Endodermal cell (in vitro differentiated cells): Measurements from ENCODE around the gene MED16. TPM values are rescaled to one million over a fixed set of nuclear protein-coding genes. Genes with fewer than 3 reads are reported as not detected.
"Not testable (repeated sequence)": the region's sequence is repeated elsewhere in the genome, so short reads cannot be mapped to it uniquely, and the experiment has no call there.

ENCODE experiments used
- DNase-seq: peaks from one replicate; pipeline ENCODE4 v3.0.0-alpha.2; 2017
- H3K27ac ChIP-seq: 2 replicates; pipeline ENCODE4 v1.5.1; 2013; ENCODE audit warnings: mild to moderate bottlenecking, low read depth, low read length, moderate library complexity
- H3K27me3 ChIP-seq: 2 replicates; pipeline ENCODE4 v1.6.1; 2013; ENCODE audit warnings: mild to moderate bottlenecking, low read length, moderate library complexity; ENCODE audit not compliant: insufficient read depth, control insufficient read depth, poor library complexity, severe bottlenecking
- H3K36me3 ChIP-seq: 2 replicates; pipeline ENCODE4 v1.7.0; 2013; ENCODE audit warnings: mild to moderate bottlenecking, low read length, moderate library complexity; ENCODE audit not compliant: control insufficient read depth, insufficient read depth
- H3K4me1 ChIP-seq: one replicate; pipeline ENCODE4 v1.7.0; 2013; ENCODE audit warnings: low read length; ENCODE audit not compliant: control insufficient read depth, insufficient read depth
- H3K4me3 ChIP-seq: 2 replicates; pipeline ENCODE4 v1.5.1; 2013; ENCODE audit warnings: mild to moderate bottlenecking, low read length, moderate library complexity
- H3K9ac ChIP-seq: 2 replicates; pipeline ENCODE4 v1.6.1; 2013; ENCODE audit warnings: mild to moderate bottlenecking, low read length, moderate library complexity; ENCODE audit not compliant: poor library complexity, severe bottlenecking; ENCODE audit errors: extremely low read depth
- H3K9me3 ChIP-seq: 2 replicates; pipeline ENCODE4 v1.6.1; 2013; ENCODE audit warnings: mild to moderate bottlenecking, low read length, moderate library complexity; ENCODE audit not compliant: control insufficient read depth
- H3K27ac Mint-ChIP-seq: 2 replicates; pipeline ENCODE4 v1.8.0; 2020; ENCODE audit warnings: mixed read lengths
- H3K27me3 Mint-ChIP-seq: 2 replicates; pipeline ENCODE4 v1.8.0; 2021; ENCODE audit warnings: mild to moderate bottlenecking, mixed read lengths; ENCODE audit not compliant: insufficient read depth
- H3K36me3 Mint-ChIP-seq: 2 replicates; pipeline ENCODE4 v1.8.0; 2020; ENCODE audit warnings: low read depth, mixed read lengths
- H3K4me1 Mint-ChIP-seq: 2 replicates; pipeline ENCODE4 v1.8.0; 2020; ENCODE audit warnings: mixed read lengths
- H3K4me3 Mint-ChIP-seq: 2 replicates; pipeline ENCODE4 v1.8.0; 2020; ENCODE audit warnings: mild to moderate bottlenecking, moderate library complexity, mixed read lengths
- H3K9me3 Mint-ChIP-seq: 2 replicates; pipeline ENCODE4 v1.8.0; 2020; ENCODE audit warnings: mild to moderate bottlenecking, mixed read lengths
- CTCF ChIP-seq: fragments of 200-600 bp; sonication (generic); conservative IDR thresholded peaks from 2 replicates; pipeline ENCODE4 v1.5.0; 2021; ENCODE audit warnings: antibody characterized with exemption, mild to moderate bottlenecking
- WGBS, 2 experiments: methylation state at CpG; one replicate each; pipeline versions ENCODE4 v1.1.5 to v1.1.7; 2013; ENCODE audit warnings: missing lambda C conversion rate in 2 of 2, mixed read lengths in 1 of 2; ENCODE audit not compliant: insufficient coverage in 1 of 2, insufficient read length in 1 of 2; 5-methylcytosine and 5-hydroxymethylcytosine counted together
- total RNA-seq, 2 donors: library from RNA; stranded (reverse); fragmentation: NEBNext Ultra II Directional in 1 of 2; extraction: Animal tissue kit (Norgen Biotek cat#: 25700) in 1 of 2; gene quantifications; 2 replicates in 1 of 2; 3 replicates in 1 of 2; pipeline ENCODE4 v1.2.1, GENCODE V29; 2021

The MED16 gene
- total RNA-seq, 2 donors from 2014 or later = 75.8 to 92.4 TPM

GRCh38 chr19:850221-850978 is 42.6 kb downstream of the MED16 start:
- DNase-seq = peak; percentile 73
- Histone ChIP-seq H3K27ac (peak overlapping the region; percentile 22), H3K9me3 (no peaks in the 10 kb centered on the region), H3K27me3 (no peaks in the 10 kb centered on the region), H3K36me3 (no peaks in the 10 kb centered on the region), H3K4me1 (no peaks in the 10 kb centered on the region), H3K9ac (no peak overlapping the region), H3K4me3 (no peak overlapping the region)
- no peaks in the 10 kb centered on the region for H3K4me1 Mint-ChIP-seq
- no peak overlapping the region for H3K27ac Mint-ChIP-seq
- H3K9me3 Mint-ChIP-seq = no peaks in the 10 kb centered on the region
- no peaks in the 10 kb centered on the region for H3K36me3 Mint-ChIP-seq
- 70 to 77% methylated on average over 5 to 28 of the region's 28 CpGs for WGBS, 2 experiments
- peaks cover 12% of the 10 kb centered on the region for H3K27me3 Mint-ChIP-seq
- TF ChIP-seq CTCF = no peak
- H3K4me3 Mint-ChIP-seq = no peak overlapping the region

DNA sequence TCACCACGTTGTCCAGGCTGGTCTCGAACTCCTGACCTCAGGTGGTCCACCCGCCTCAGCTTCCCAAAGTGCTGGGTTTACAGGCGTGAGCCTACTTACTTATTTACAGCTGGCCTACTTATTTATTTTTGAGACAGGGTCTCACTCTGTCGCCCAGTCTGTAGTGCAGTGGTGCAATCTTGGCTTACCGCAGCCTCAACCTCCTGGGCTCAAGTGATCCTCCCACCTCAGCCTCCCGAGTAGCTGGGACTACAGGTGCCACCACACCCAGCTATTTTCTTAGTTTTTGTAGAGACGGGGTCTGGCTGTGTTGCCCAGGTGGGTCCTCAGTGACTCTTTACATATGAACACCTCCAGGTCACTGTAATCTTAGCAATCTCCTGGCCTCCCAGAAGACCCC is 43.8 kb downstream of the MED16 start:
- H3K4me3 ChIP-seq, H3K9ac ChIP-seq, H3K9me3 Mint-ChIP-seq, H3K4me3 Mint-ChIP-seq, H3K4me1 ChIP-seq, DNase-seq, H3K36me3 ChIP-seq, H3K36me3 Mint-ChIP-seq, H3K27ac Mint-ChIP-seq, H3K27me3 ChIP-seq, H3K4me1 Mint-ChIP-seq, H3K27ac ChIP-seq, H3K9me3 ChIP-seq: not testable (repeated sequence)
- peaks cover 22% of the 10 kb centered on the region for H3K27me3 Mint-ChIP-seq
- 81 to 90% methylated on average over 6 to 8 of the region's 8 CpGs for WGBS, 2 experiments

DNA sequence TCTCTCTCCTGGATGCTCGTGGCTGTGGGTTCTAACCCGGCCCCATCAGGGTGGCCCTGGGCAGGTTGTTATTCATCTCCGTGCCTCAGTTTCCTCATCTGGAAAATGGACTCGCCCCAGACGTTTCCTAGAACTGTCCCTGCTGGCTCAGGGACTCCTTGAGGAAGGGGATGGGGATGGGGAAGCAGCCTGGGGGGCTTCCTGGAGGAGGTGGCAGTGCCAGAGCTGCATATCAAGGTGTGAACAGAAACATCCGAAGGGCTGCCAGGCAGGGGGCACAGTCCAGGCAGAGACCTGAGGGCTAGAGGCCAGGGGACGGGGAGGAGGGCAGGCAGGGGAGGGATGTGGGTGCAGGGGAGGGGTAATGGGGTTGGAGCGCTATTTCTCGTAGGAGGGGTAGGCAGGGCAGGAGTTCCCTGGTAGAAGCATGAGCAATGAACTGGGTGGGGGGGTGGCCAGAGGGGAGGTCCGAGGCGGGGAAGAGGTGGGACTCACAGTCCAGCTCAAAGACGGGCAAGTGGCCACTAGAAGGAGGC is 44.5 kb downstream of the MED16 start:
- Histone ChIP-seq H3K4me1 (no peaks in the 10 kb centered on the region), H3K27ac (no peak overlapping the region), H3K27me3 (peaks cover 15% of the 10 kb centered on the region), H3K9ac (no peak overlapping the region), H3K4me3 (no peak overlapping the region), H3K9me3 (no peaks in the 10 kb centered on the region), H3K36me3 (no peaks in the 10 kb centered on the region)
- no peak overlapping the region for H3K4me3 Mint-ChIP-seq
- peaks cover 28% of the 10 kb centered on the region for H3K27me3 Mint-ChIP-seq
- no peak for DNase-seq
- H3K27ac Mint-ChIP-seq = no peak overlapping the region
- WGBS, 2 experiments = 67 to 75% methylated on average over 10 to 12 of the region's 12 CpGs
- no peaks in the 10 kb centered on the region for H3K4me1 Mint-ChIP-seq
- H3K36me3 Mint-ChIP-seq = no peaks in the 10 kb centered on the region
- no peak for TF ChIP-seq CTCF
- H3K9me3 Mint-ChIP-seq = no peaks in the 10 kb centered on the region
